Measurements from ENCODE around the gene TMEM220. TPM values are rescaled to one million over a fixed set of nuclear protein-coding genes. Genes with fewer than 3 reads are reported as not detected.

Gene TMEM220
- total RNA-seq, 3 donors from 2014 or later = 14.9 to 29.5 (median 22.4) TPM

GRCh38 chr17:10754861-10755591 is 25.2 kb upstream of the TMEM220 start:
- H3K4me1 ChIP-seq (ENCODE audit: low read depth) = no peaks in the 10 kb centered on the region
- intact Hi-C loops (cut with DNase I, micrococcal nuclease) = no loop called here
- H3K4me3 ChIP-seq = no peak overlapping the region
- ATAC-seq = no peak
- TF ChIP-seq CTCF (IDR thresholded peaks at IDR 0.05) = no peak
- no peak for DNase-seq
- no peaks in the 10 kb centered on the region for H3K36me3 ChIP-seq (ENCODE audit: low read depth)
- no peaks in the 10 kb centered on the region for H3K9me3 ChIP-seq

GRCh38 chr17:10754109-10754508 is 24.3 kb upstream of the TMEM220 start:
- intact Hi-C loops (cut with DNase I, micrococcal nuclease) = no loop called here
- ATAC-seq (peak; percentile 19), DNase-seq (peak in 2 of 3 donors; percentile 61 to 69)
- no peaks in the 10 kb centered on the region for H3K4me1 ChIP-seq (ENCODE audit: low read depth)
- no peaks in the 10 kb centered on the region for H3K9me3 ChIP-seq
- no peaks in the 10 kb centered on the region for H3K36me3 ChIP-seq (ENCODE audit: low read depth)
- no peak for TF ChIP-seq CTCF (IDR thresholded peaks at IDR 0.05)
- no peak overlapping the region for H3K4me3 ChIP-seq

- Histone ChIP-seq H3K9me3 (no peaks in the 10 kb centered on the region), H3K36me3 (ENCODE audit: low read depth) (no peaks in the 10 kb centered on the region), H3K4me1 (ENCODE audit: low read depth) (no peaks in the 10 kb centered on the region), H3K4me3 (no peak overlapping the region)
- TF ChIP-seq CTCF (IDR thresholded peaks at IDR 0.05) = no peak
- DNase-seq = no peak
- intact Hi-C loops (cut with DNase I, micrococcal nuclease) = no loop called here
- ATAC-seq = peak; percentile 20
Measured at GRCh38 chr17:10752696-10753095, 22.9 kb upstream of the TMEM220 start.

GRCh38 chr17:10751563-10751962 is 21.7 kb upstream of the TMEM220 start:
- ATAC-seq (no peak), DNase-seq (no peak)
- Histone ChIP-seq H3K4me1 (ENCODE audit: low read depth) (no peaks in the 10 kb centered on the region), H3K9me3 (no peaks in the 10 kb centered on the region), H3K36me3 (ENCODE audit: low read depth) (no peaks in the 10 kb centered on the region), H3K4me3 (no peak overlapping the region)
- intact Hi-C loops (cut with DNase I, micrococcal nuclease) = no loop called here
- TF ChIP-seq CTCF (IDR thresholded peaks at IDR 0.05) = no peak

GRCh38 chr17:10750210-10750609 is 20.4 kb upstream of the TMEM220 start:
- H3K4me1 ChIP-seq (ENCODE audit: low read depth) = peaks cover 9% of the 10 kb centered on the region
- no peaks in the 10 kb centered on the region for H3K9me3 ChIP-seq
- intact Hi-C loops (cut with DNase I, micrococcal nuclease) = no loop called here
- DNase-seq = no peak
- ATAC-seq = no peak
- no peaks in the 10 kb centered on the region for H3K36me3 ChIP-seq (ENCODE audit: low read depth)
- H3K4me3 ChIP-seq = no peak overlapping the region
- no peak for TF ChIP-seq CTCF (IDR thresholded peaks at IDR 0.05)
